ENCODE results near the gene PHIP. TPM values are rescaled to one million over a fixed set of nuclear protein-coding genes. Genes with fewer than 3 reads are reported as not detected.

PHIP gene
- total and polyA plus RNA-seq, 10 of the 15 experiments (the other 5 are each of a cell fraction or from before 2014, with no cell fraction given), result 8.5 to 34.6 (median 17.9) TPM

DNA sequence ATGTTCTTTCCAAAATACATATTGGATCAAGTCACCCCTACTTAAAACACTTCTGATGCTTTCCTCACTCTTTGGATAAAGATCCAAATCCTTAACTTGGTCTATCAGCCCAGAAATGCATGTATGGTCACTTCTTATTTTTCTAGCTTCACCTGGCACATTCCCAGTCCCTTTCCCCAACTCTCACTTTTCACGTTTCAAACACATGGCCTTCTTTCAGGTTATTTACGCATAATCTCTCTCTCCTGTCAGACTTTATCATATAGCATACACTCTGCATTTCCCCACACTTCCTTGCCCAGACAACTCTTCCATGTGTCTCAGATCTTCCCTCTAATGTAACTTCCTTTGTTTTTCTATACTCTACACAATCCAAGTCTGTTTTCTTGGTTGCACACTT is 12.8 kb downstream of the PHIP start (continued):
- TF ChIP-seq, protein P1, sequence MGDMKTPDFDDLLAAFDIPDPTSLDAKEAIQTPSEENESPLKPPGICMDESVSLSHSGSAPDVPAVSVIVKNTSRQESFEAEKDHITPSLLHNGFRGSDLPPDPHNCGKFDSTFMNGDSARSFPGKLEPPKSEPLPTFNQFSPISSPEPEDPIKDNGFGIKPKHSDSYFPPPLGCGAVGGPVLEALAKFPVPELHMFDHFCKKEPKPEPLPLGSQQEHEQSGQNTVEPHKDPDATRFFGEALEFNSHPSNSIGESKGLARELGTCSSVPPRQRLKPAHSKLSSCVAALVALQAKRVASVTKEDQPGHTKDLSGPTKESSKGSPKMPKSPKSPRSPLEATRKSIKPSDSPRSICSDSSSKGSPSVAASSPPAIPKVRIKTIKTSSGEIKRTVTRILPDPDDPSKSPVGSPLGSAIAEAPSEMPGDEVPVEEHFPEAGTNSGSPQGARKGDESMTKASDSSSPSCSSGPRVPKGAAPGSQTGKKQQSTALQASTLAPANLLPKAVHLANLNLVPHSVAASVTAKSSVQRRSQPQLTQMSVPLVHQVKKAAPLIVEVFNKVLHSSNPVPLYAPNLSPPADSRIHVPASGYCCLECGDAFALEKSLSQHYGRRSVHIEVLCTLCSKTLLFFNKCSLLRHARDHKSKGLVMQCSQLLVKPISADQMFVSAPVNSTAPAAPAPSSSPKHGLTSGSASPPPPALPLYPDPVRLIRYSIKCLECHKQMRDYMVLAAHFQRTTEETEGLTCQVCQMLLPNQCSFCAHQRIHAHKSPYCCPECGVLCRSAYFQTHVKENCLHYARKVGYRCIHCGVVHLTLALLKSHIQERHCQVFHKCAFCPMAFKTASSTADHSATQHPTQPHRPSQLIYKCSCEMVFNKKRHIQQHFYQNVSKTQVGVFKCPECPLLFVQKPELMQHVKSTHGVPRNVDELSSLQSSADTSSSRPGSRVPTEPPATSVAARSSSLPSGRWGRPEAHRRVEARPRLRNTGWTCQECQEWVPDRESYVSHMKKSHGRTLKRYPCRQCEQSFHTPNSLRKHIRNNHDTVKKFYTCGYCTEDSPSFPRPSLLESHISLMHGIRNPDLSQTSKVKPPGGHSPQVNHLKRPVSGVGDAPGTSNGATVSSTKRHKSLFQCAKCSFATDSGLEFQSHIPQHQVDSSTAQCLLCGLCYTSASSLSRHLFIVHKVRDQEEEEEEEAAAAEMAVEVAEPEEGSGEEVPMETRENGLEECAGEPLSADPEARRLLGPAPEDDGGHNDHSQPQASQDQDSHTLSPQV (IDR thresholded peaks at IDR 0.05), result no peak
- TF ChIP-seq SREBF1 (IDR thresholded peaks at IDR 0.05; ENCODE audit: low read length), result no peak

DNA sequence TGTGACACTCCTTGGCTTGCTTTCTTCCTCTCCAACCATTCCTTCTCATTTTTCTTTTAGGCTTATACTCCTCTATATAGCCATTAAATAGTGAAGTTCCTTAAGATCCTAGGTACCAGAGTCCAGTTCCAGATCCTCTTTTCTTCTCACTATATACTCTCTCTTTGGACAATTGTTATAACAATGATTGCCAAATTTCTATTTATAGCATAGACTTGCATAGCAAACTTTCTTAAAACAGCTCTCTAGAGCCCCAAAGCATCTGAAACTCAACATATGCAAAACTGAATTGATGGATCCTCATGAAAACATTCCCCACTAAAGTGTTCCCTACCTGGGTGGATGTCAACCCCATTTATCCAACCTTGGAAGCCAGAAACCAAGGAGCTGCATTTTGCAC is 13.4 kb downstream of the PHIP start:
- Histone ChIP-seq H3K4me3 (no peak overlapping the region), H3K4me1 (ENCODE audit: control insufficient read depth, insufficient read depth, low read length) (peaks cover 4% of the 10 kb centered on the region), H3K4me2 (ENCODE audit: control insufficient read depth, insufficient read depth) (no peak overlapping the region), H4K20me1 (ENCODE audit: control insufficient read depth, insufficient read depth) (no peaks in the 10 kb centered on the region), H2AFZ (ENCODE audit: control insufficient read depth, low read depth, low read length) (no peak overlapping the region), H3K79me2 (ENCODE audit: control insufficient read depth, insufficient read depth, low read length) (peaks cover 46% of the 10 kb centered on the region), H3K27ac (ENCODE audit: control insufficient read depth, insufficient read depth) (no peak overlapping the region), H3K27me3 (replicated peaks in 1 of 2; ENCODE audit: control insufficient read depth in 2 of 2, insufficient read depth in 2 of 2, low read length in 1 of 2) (no peaks in the 10 kb centered on the region), H3K9ac (ENCODE audit: control insufficient read depth, insufficient read depth, low read length) (no peak overlapping the region), H3K9me3 (replicated peaks; ENCODE audit: control insufficient read depth, insufficient read depth, low read length) (no peaks in the 10 kb centered on the region), H3K36me3 (ENCODE audit: control insufficient read depth in 2 of 2, insufficient read depth in 2 of 2, low read length in 1 of 2) (peaks cover 0 to 11% of the 10 kb centered on the region in 2 experiments; a peak in 2 of 4 replicates)
- SMC1A ChIA-PET (ENCODE audit: uncharacterized antibody, unreplicated experiment), result interaction anchor here (1.2 to 1.6 kb wide), 5 partner anchors 8 to 21 kb away, joined by 3 to 5 read pairs (median 3); no protein-coding TSS in a partner anchor
- RAD21 ChIA-PET (ENCODE audit: unreplicated experiment), result no interaction called here
- CTCF ChIA-PET, result interaction anchor here (1.1 kb wide), 1 partner anchor 12 kb away, joined by 4 read pairs; no protein-coding TSS in a partner anchor
- DNase-seq (ENCODE audit: low read depth, low spot score) (no peak), FAIRE-seq (no peak), ATAC-seq (peak; percentile 52)
- POLR2A ChIA-PET, result interaction anchor here (1.7 kb wide), 1 partner anchor 16 kb away, joined by 5 read pairs; no protein-coding TSS in a partner anchor
- no TSS peak for BruUV-seq (replicated peaks)
- TF ChIP-seq MEF2B (IDR thresholded peaks at IDR 0.05; ENCODE audit: partially characterized antibody, poor library complexity, severe bottlenecking), result peak; percentile 23
- no peak for TF ChIP-seq TCF3 (IDR thresholded peaks at IDR 0.05; ENCODE audit: borderline replicate concordance, insufficient read depth, low read depth, low read length)
- TF ChIP-seq SIN3A (IDR thresholded peaks at IDR 0.05; ENCODE audit: low read depth, low read length), result no peak
- TF ChIP-seq, protein P2, sequence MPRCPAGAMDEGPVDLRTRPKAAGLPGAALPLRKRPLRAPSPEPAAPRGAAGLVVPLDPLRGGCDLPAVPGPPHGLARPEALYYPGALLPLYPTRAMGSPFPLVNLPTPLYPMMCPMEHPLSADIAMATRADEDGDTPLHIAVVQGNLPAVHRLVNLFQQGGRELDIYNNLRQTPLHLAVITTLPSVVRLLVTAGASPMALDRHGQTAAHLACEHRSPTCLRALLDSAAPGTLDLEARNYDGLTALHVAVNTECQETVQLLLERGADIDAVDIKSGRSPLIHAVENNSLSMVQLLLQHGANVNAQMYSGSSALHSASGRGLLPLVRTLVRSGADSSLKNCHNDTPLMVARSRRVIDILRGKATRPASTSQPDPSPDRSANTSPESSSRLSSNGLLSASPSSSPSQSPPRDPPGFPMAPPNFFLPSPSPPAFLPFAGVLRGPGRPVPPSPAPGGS (IDR thresholded peaks at IDR 0.05; ENCODE audit: borderline replicate concordance, insufficient read depth, low read depth, low read length, poor library complexity, severe bottlenecking), result no peak
- no peak for TF ChIP-seq BACH1 (IDR thresholded peaks at IDR 0.05; ENCODE audit: borderline replicate concordance)
- TF ChIP-seq, protein P3, sequence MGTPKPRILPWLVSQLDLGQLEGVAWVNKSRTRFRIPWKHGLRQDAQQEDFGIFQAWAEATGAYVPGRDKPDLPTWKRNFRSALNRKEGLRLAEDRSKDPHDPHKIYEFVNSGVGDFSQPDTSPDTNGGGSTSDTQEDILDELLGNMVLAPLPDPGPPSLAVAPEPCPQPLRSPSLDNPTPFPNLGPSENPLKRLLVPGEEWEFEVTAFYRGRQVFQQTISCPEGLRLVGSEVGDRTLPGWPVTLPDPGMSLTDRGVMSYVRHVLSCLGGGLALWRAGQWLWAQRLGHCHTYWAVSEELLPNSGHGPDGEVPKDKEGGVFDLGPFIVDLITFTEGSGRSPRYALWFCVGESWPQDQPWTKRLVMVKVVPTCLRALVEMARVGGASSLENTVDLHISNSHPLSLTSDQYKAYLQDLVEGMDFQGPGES (IDR thresholded peaks at IDR 0.05), result no peak
- TF ChIP-seq POU2F2 (IDR thresholded peaks at IDR 0.05; ENCODE audit: borderline replicate concordance, low read depth, low read length), result no peak
- in situ Hi-C loops (cut with MboI) (no loop called here), intact Hi-C loops (cut with micrococcal nuclease; ENCODE audit: unreplicated experiment) (no loop called here)

All from GM12878 (cell line).